ENCODE results near the gene OPRL1.

The OPRL1 gene

GRCh38 chr20:64056889-64057627 is 22.8 kb upstream of the OPRL1 start:
- no peak for DNase-seq (ENCODE audit: low read depth)

DNA sequence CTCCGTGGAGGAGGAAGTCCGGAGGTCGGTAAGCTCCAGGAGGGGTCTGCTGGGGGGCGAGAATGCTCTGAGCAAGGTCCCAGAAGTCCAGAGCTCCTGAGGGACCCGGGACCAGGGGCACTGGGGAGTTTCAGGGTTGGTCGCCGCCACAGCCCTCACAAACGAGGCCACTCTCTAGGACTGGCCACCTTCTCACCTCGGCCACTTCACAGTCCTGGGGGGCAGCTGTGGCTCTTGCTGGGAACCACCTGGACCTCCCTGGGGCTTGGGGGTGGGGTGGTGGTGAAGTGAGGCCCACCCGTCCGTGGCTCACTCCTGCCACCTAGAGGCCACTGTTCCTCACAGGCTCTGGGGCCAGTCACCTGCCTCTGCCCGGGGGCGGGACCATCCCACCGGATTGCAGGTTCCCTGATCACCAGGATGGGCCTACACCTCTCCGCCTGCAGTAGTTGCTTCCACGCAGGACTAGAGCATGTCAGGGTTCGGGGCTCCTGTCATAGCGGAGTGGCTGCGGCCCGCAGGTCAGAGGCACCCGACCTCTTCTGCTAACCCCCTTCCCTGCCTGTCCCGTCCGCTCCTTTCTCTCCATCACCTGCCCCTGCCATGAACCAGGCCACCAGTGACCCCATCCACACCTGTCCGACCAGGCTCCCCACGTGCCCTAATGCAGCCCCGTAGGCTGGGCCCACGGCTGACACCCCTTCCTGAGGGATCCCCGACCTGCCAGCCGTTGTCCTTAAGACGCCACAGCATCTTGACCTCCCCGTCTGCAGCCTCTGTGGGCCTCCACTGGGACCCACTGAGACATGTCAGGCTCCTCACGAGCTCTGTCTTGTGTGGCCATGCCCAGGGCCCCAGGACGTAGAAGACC is 22.0 kb upstream of the OPRL1 start:
- DNase-seq (ENCODE audit: low read depth), result peak; percentile 66

DNA sequence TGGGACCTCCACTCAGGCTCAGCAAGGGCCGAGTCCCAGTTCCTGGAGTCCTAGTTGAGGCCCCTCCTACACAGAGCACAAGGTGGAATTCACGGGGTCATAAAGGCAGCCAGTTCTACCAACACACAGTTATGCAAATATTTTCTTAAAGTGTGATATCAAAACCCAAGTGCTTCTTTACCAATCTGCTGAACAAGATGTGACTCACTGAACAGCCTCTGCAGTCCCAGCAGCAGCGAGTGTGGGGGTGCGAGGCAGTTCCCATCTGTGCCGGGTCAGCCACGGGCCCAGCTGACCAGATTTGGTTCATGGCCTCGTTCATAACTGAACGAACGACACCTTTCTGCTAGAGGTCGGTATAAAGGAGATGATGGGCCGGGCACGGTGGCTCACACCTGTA is 21.3 kb upstream of the OPRL1 start:
- DNase-seq (ENCODE audit: low read depth), result no peak

GRCh38 chr20:64062276-64062595 is 17.6 kb upstream of the OPRL1 start:
- DNase-seq (ENCODE audit: low read depth), result no peak

- DNase-seq (ENCODE audit: low read depth), result peak; percentile 89
Observed at GRCh38 chr20:64062596-64063388, 17.1 kb upstream of the OPRL1 start, which contains the start of gene TCEA2. TSS of gene TCEA2 (plus strand) at chr20:64063198. CDS start at chr20:64063313, 115 bp downstream.

DNA sequence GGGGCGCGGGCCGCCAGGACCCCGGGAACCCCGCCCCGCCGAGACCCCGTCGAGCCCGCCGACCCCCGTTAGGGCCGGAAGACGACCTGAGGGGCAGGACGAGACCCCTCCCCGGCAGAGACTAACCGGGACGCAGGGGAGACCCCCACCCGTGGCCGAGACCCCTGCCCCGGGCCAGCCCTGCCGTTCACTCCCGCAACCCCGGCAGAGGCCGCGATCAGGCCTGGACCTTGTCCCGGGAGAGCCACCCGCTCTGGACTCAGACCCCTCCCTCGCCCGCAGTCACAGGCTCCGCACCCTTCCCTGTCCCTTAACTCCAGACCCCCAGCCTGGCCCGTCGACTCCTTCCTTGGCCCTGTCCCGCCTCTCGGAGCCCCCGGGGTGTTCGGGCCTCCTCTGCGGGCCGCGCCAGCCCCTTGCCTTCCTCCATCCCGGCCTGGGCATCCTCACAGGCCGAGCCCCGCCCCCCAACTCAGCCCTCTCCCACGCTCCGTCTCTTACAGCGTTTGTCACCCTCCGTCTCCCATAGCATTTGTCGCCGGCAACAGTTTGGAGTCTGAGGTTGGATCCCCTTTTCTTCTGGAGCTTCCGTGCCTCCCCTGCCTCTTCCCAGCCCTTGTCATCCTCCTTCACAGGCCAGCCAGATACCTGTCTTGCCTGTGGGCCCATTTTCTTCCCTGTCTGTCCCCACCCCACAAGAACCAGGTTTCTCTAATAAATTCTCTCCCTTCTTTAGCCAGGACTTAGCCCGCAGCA is 16.3 kb upstream of the OPRL1 start:
- DNase-seq (ENCODE audit: low read depth), result no peak

GRCh38 chr20:64064145-64064698 is 15.7 kb upstream of the OPRL1 start:
- no peak for DNase-seq (ENCODE audit: low read depth)

DNA sequence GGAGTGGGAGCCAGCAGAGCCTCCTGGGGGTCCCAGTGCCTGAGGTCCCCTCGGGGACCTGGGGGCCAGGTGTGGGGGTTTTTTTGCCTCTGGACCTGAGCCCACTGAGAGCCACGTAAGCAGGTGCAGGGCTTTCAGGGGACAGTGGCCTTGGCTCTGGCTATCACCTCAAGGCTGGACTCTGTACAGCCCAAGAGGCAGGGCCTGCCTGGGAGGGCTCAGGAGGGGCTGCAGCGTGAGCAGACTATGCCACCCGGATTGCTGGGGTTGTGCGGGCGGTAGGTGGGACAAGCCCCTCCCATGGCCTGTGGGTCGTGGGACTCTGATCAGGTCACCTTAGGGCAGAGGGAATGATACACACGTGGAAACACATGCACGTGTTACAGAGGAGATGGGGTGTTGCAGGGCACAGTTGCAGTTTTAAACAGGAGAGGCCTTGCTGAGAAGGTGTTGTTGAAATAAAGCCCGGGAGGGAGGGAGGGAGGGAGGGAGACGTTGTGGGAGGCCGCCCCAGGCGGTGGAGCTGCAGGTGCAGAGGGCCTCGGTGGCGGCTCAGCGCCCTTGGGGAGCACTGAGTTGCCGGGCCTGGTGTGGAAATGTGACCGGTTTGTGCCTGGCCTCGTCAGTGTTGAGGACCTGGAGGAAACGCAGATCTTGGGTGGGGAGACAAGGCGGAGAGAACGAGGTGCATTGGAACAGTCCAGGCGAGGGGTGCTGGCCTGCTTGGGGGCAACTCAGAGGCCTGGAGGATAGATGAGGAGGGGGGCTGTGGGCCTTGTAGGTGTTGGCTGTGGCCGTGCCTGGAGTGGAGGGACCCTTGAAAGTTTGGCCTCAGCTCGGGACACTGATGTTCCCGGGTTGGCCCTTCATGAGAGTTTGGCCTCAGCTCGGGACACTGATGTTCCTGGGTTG is 14.6 kb upstream of the OPRL1 start:
- no peak for DNase-seq (ENCODE audit: low read depth)

- DNase-seq (ENCODE audit: low read depth), result no peak
Observed at GRCh38 chr20:64065974-64066343, 13.9 kb upstream of the OPRL1 start.

- no peak for DNase-seq (ENCODE audit: low read depth)
Observed at GRCh38 chr20:64067005-64067632, 12.8 kb upstream of the OPRL1 start.

DNA sequence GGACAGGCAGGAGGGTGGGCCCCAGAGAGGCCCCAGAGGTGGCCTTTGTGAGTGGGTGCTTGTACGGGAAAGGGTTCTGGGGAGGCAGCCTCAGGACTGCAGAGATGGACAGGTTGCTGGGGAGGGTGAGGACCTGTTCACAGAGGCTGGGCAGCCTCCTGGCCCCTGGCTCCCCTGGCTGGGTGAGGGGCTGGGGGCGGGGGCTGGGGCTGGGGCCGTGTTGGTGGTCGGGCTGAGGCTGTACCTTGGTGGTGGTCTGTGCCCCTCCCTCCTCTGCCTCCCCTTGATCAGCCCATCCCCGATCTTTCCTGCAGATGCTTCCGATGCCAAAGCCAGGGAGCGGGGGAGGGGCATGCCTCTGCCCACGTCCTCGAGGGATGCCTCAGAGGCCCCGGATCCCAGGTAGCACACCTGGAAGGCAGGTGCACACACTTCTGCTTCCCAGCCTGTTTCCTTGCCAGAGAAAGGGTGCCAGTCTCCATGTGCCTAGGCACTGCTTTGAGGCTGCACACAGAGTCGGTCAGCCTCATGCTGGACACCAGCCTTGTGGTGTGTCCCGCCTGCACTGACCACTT is 12.1 kb upstream of the OPRL1 start:
- no peak for DNase-seq (ENCODE audit: low read depth)

GRCh38 chr20:64068386-64069208 is 11.3 kb upstream of the OPRL1 start:
- no peak for DNase-seq (ENCODE audit: low read depth)

- no peak for DNase-seq (ENCODE audit: low read depth)
Observed at GRCh38 chr20:64069209-64069613, 10.7 kb upstream of the OPRL1 start.

- no peak for DNase-seq (ENCODE audit: low read depth)
Observed at GRCh38 chr20:64069614-64070243, 10.2 kb upstream of the OPRL1 start.

DNA sequence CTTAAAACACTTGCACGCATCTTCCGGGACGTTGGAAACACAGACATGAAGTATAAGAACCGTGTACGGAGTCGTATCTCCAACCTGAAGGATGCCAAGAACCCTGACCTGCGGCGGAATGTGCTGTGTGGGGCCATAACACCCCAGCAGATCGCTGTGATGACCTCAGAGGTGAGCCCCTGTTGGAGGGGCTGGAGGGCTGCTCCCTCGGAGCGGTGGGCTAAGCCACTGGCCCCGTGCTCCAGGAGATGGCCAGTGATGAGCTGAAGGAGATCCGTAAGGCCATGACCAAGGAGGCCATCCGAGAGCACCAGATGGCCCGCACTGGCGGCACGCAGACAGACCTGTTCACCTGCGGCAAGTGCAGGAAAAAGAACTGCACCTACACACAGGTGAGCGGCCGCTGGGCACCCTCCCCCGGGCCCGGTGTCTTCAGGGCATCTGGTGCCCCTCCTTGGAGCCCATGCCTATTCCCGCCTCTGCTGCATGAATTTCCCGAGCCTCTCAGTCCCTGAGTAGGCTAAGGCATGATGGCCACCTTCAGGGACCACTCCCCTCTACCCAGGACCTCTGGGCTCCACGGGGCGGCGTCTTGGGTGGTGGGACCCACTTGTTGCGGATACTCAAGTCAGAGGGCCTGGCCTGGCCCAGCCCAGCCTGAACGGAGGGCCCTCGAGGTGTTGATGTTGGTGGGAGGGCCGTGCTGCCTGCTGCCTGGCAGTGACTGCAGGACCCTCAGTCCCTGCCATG is 9.5 kb upstream of the OPRL1 start:
- DNase-seq (ENCODE audit: low read depth), result no peak

DNA sequence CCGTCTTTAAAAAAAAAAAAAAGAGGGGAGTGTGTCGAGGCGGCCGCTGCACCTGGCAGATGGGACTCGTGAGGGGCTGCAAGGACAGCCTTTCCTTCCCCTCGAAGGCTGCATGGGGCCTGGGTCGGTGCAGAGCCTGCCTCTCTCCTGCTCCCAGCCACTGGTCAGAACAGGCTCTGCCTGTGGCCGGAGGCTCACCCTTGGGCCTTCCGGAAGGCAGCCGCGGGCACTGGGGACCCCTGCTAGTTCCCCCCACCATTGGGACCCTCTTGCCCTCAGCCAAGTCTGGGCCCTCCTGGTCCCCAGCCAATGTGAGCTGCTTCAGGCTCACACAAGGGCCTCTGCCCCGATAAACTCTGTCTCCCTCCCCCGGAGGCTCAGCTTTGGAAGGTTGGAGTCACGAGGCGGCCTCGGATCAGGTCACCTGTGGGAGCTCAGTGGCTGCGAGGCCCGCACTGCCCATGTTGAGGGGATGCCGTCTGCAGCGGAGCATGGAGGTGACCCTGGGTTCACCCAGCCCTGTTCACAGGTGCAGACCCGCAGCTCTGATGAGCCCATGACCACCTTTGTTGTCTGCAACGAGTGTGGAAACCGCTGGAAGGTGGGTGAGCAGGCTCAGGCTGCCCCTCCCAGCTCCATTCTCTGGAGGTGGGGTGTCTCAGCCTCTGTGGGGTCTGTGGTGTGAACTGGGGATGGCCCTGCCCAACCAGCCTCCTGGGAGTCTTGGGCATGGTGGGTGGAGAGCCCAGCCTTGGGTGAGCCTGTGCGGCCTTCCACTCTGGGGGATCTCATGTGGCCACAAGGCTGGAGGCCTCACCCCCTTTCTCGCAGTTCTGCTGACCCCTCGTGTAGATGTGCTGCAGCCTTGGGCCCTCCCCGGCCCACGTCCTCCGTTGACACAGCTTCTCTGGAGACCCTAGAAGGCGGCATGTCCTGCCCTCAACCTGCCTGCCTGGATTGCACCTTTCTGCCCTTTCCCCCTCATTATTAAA is 8.2 kb upstream of the OPRL1 start:
- no peak for DNase-seq (ENCODE audit: low read depth)
